Tibial nerve (tissue), 4 donors: ENCODE data around the gene TPRN. TPM values are rescaled to one million over a fixed set of nuclear protein-coding genes. Genes with fewer than 3 reads are reported as not detected.

Experiments
- DNase-seq, 2 donors: peaks; one replicate each; pipeline ENCODE4 v3.0.0-alpha.2; 2019; ENCODE audit warnings: low spot score in 2 of 2
- H3K27ac ChIP-seq, 4 donors: fragments of 200-600 bp; sonication (generic) in 3 of 4; one replicate each; pipeline ENCODE4 v1.5.1; 2017 to 2019; ENCODE audit warnings: mild to moderate bottlenecking in 1 of 4
- H3K27me3 ChIP-seq, 2 donors: fragments of 200-600 bp; sonication (generic) in 1 of 2; one replicate each; pipeline versions ENCODE4 v1.5.1 to v1.6.0; 2017 to 2019
- H3K36me3 ChIP-seq, 3 donors: fragments of 200-600 bp; sonication (generic); one replicate each; pipeline ENCODE4 v1.5.1; 2018 to 2019
- H3K4me1 ChIP-seq, 4 donors: fragments of 200-600 bp; sonication (generic) in 3 of 4; one replicate each; pipeline ENCODE4 v1.5.1; 2017 to 2019
- H3K4me3 ChIP-seq, 4 donors: fragments of 200-600 bp; sonication (generic) in 3 of 4; one replicate each; pipeline ENCODE4 v1.5.1; 2017 to 2019; ENCODE audit warnings: mild to moderate bottlenecking in 1 of 4, moderate library complexity in 1 of 4
- H3K9me3 ChIP-seq, 4 donors: fragments of 200-600 bp; sonication (generic) in 3 of 4; one replicate each; pipeline ENCODE4 v1.5.1; 2017 to 2019
- CTCF ChIP-seq, 5 experiments: fragments of 200-600 bp in 3 of 5; fragments of 450-650 bp in 2 of 5; sonication (generic) in 3 of 5; IDR thresholded peaks; one replicate each; pipeline ENCODE4 v1.5.1; 2016 to 2019; ENCODE audit warnings: antibody characterized with exemption in 5 of 5, mild to moderate bottlenecking in 3 of 5, moderate library complexity in 2 of 5
- EP300 ChIP-seq, 2 donors: sonication (generic); formaldehyde crosslinking; IDR thresholded peaks; one replicate each; pipeline ENCODE4 v1.6.1; 2017; ENCODE audit warnings: antibody characterized with exemption in 2 of 2, mild to moderate bottlenecking in 1 of 2
- POLR2A ChIP-seq, 2 donors: fragments of 450-650 bp; IDR thresholded peaks; one replicate each; pipeline ENCODE4 v1.6.1; 2017; ENCODE audit warnings: antibody characterized with exemption in 2 of 2, mild to moderate bottlenecking in 2 of 2, moderate library complexity in 2 of 2
- WGBS, 2 donors: methylation state at CpG; one replicate each; pipeline ENCODE4 v1.1.5; 2018; 5-methylcytosine and 5-hydroxymethylcytosine counted together
- total RNA-seq, 4 donors: library from RNA; depleted of rRNA; stranded (reverse); fragments of >200 nt; gene quantifications; one replicate each; pipeline ENCODE4 v1.1.0, GENCODE V29; 2016

Gene TPRN
- total RNA-seq, 4 donors from 2014 or later = 6.8 to 12.3 (median 8.9) TPM

GRCh38 chr9:137232101-137232500 lies 31.6 kb upstream of the TPRN start:
- TF ChIP-seq POLR2A (IDR thresholded peaks at IDR 0.05) = no peak
- DNase-seq = no peak
- 49 to 76% methylated on average over 9 to 10 of the region's 10 CpGs for WGBS, 2 donors
- Histone ChIP-seq H3K4me1 (peaks cover 0 to 29% (median 19%) of the 10 kb centered on the region in 4 donors), H3K9me3 (no peaks in the 10 kb centered on the region), H3K27me3 (peaks cover 0 to 72% of the 10 kb centered on the region in 2 donors), H3K4me3 (no peak overlapping the region), H3K27ac (no peak overlapping the region), H3K36me3 (no peaks in the 10 kb centered on the region)

- Histone ChIP-seq H3K4me3 (no peak overlapping the region), H3K27ac (no peak overlapping the region), H3K27me3 (peaks cover 0 to 77% of the 10 kb centered on the region in 2 donors), H3K4me1 (peaks cover 0 to 27% (median 15%) of the 10 kb centered on the region in 4 donors), H3K36me3 (no peaks in the 10 kb centered on the region), H3K9me3 (no peaks in the 10 kb centered on the region)
- DNase-seq = no peak
- TF ChIP-seq POLR2A (IDR thresholded peaks at IDR 0.05) (no peak), CTCF (IDR thresholded peaks at IDR 0.05) (no peak), EP300 (IDR thresholded peaks at IDR 0.05) (no peak)
- WGBS, 2 donors = 78 to 85% methylated on average over 18 to 23 of the region's 23 CpGs
These were observed 31.0 kb upstream of the TPRN start for GRCh38 chr9:137231372-137232039.

GRCh38 chr9:137230705-137231371 lies 30.3 kb upstream of the TPRN start, which contains the start of gene SLC34A3:
Gene SLC34A3, plus strand, starts transcription at chr9:137230901. Its CDS starts 802 bp downstream, at chr9:137231703.
- H3K36me3 ChIP-seq = no peaks in the 10 kb centered on the region
- TF ChIP-seq EP300 (IDR thresholded peaks at IDR 0.05) = no peak
- peaks cover 0 to 21% (median 8%) of the 10 kb centered on the region in 4 donors for H3K4me1 ChIP-seq
- H3K9me3 ChIP-seq = no peaks in the 10 kb centered on the region
- no peak for DNase-seq
- H3K27ac ChIP-seq = no peak within 1 kb of the TSS
- peaks cover 0 to 79% of the 10 kb centered on the region in 2 donors for H3K27me3 ChIP-seq
- H3K4me3 ChIP-seq = no peak within 1 kb of the TSS
- 74 to 78% methylated on average over 6 to 13 of the region's 14 CpGs for WGBS, 2 donors

GRCh38 chr9:137229903-137230704 lies 29.6 kb upstream of the TPRN start:
- WGBS, 2 donors = 39 to 58% methylated on average over 5 to 15 of the region's 31 CpGs
- TF ChIP-seq EP300 (IDR thresholded peaks at IDR 0.05) (no peak), POLR2A (IDR thresholded peaks at IDR 0.05) (no peak)
- H3K27ac ChIP-seq = no peak overlapping the region

GRCh38 chr9:137228968-137229896 lies 28.7 kb upstream of the TPRN start:
- 53 to 57% methylated on average over 16 of the region's 27 CpGs for WGBS, 2 donors
- H3K9me3 ChIP-seq = no peaks in the 10 kb centered on the region
- no peak for DNase-seq
- no peak overlapping the region for H3K27ac ChIP-seq
- H3K36me3 ChIP-seq = no peaks in the 10 kb centered on the region
- no peak overlapping the region for H3K4me3 ChIP-seq
- peaks cover 0 to 20% (median 6%) of the 10 kb centered on the region in 4 donors for H3K4me1 ChIP-seq
- no peak for TF ChIP-seq POLR2A (IDR thresholded peaks at IDR 0.05)
- TF ChIP-seq CTCF (IDR thresholded peaks at IDR 0.05) = no peak
- TF ChIP-seq EP300 (IDR thresholded peaks at IDR 0.05) = no peak
- peaks cover 0 to 79% of the 10 kb centered on the region in 2 donors for H3K27me3 ChIP-seq

More at GRCh38 chr9:137229903-137230704, 29.6 kb upstream of the TPRN start:
- Histone ChIP-seq H3K4me3 (no peak overlapping the region), H3K9me3 (no peaks in the 10 kb centered on the region), H3K27me3 (peaks cover 0 to 81% of the 10 kb centered on the region in 2 donors), H3K36me3 (no peaks in the 10 kb centered on the region), H3K4me1 (peaks cover 0 to 14% (median 4%) of the 10 kb centered on the region in 4 donors)
- no peak for DNase-seq
